PC-3 (cell line): ENCODE results near the gene JAK2.
"Not testable (repeated sequence)": the region's sequence is repeated elsewhere in the genome, so short reads cannot be mapped to it uniquely, and the experiment has no call there.

Experiments
- EZH2 ChIP-seq: fragments of 300-600 bp; sonication (generic); IDR thresholded peaks from one replicate; pipeline ENCODE4 v1.6.1; 2017; ENCODE audit warnings: antibody characterized with exemption, mild to moderate bottlenecking, low read length; ENCODE audit not compliant: unreplicated experiment
- TF ChIP-seq, protein P1 (sequence below): fragments of 300-600 bp; sonication (generic); conservative IDR thresholded peaks from 2 replicates; pipeline ENCODE4 v1.5.1; 2017; ENCODE audit warnings: antibody characterized with exemption, low read depth, mild to moderate bottlenecking, low read length

DNA sequence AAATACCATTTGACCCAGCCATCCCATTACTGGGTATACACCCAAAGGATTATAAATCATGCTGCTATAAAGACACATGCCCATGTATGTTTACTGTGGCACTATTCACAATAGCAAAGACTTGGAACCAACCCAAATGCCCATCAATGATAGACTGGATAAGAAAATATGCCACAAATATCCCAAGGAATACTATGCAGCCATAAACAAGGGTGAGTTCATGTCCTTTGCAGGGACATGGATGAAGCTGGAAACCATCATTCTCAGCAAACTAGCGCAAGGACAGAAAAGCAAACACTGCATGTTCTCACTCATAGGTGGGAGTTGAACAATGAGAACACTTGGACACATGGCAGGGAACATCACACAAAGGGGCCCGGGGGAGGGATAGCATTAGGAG is 121.4 kb downstream of the JAK2 start:
- TF ChIP-seq, protein P1, sequence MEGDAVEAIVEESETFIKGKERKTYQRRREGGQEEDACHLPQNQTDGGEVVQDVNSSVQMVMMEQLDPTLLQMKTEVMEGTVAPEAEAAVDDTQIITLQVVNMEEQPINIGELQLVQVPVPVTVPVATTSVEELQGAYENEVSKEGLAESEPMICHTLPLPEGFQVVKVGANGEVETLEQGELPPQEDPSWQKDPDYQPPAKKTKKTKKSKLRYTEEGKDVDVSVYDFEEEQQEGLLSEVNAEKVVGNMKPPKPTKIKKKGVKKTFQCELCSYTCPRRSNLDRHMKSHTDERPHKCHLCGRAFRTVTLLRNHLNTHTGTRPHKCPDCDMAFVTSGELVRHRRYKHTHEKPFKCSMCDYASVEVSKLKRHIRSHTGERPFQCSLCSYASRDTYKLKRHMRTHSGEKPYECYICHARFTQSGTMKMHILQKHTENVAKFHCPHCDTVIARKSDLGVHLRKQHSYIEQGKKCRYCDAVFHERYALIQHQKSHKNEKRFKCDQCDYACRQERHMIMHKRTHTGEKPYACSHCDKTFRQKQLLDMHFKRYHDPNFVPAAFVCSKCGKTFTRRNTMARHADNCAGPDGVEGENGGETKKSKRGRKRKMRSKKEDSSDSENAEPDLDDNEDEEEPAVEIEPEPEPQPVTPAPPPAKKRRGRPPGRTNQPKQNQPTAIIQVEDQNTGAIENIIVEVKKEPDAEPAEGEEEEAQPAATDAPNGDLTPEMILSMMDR = not testable (repeated sequence)
- not testable (repeated sequence) for TF ChIP-seq EZH2
